ENCODE measurements around the gene CAPN11. TPM values are rescaled to one million over a fixed set of nuclear protein-coding genes. Genes with fewer than 3 reads are reported as not detected.

CAPN11 gene
- total and polyA plus RNA-seq, 8 donors: 0.15 to 0.19 (median 0.18) TPM; not detected in 5

DNA sequence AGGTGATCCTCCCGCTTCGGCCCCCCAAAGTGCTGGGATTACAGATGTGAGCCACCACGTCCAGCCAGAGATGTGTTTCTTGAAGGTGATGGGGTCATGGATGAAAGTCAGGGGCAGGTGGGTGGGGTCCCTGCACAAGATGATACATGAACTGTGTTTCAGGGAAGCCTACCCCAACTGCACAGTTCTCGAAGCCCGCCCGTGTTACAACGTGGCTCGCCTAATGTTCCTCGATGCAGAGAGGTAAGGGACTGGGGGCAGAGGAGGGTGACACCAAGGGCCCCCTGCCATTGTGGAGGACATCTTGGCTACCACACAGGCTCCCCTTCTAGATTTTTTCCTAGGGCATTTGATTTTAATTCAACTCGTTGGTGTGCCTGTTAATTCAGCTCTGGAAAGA is 11.9 kb upstream of the CAPN11 start:
- 88 to 91% (median 90%) methylated on average over 10 of the region's 10 CpGs for WGBS, 5 donors
- no peak for DNase-seq
- no peaks in the 10 kb centered on the region for H3K9me3 ChIP-seq
- TF ChIP-seq EP300 (IDR thresholded peaks at IDR 0.05) (no peak), POLR2AphosphoS5 (IDR thresholded peaks at IDR 0.05) (no peak), POLR2A (IDR thresholded peaks at IDR 0.05) (no peak)
- TF ChIP-seq, protein P1, sequence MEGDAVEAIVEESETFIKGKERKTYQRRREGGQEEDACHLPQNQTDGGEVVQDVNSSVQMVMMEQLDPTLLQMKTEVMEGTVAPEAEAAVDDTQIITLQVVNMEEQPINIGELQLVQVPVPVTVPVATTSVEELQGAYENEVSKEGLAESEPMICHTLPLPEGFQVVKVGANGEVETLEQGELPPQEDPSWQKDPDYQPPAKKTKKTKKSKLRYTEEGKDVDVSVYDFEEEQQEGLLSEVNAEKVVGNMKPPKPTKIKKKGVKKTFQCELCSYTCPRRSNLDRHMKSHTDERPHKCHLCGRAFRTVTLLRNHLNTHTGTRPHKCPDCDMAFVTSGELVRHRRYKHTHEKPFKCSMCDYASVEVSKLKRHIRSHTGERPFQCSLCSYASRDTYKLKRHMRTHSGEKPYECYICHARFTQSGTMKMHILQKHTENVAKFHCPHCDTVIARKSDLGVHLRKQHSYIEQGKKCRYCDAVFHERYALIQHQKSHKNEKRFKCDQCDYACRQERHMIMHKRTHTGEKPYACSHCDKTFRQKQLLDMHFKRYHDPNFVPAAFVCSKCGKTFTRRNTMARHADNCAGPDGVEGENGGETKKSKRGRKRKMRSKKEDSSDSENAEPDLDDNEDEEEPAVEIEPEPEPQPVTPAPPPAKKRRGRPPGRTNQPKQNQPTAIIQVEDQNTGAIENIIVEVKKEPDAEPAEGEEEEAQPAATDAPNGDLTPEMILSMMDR (IDR thresholded peaks at IDR 0.05): no peak
- no peaks in the 10 kb centered on the region for H3K27me3 ChIP-seq
- no peak overlapping the region for H3K4me3 ChIP-seq
- H3K4me1 ChIP-seq: peaks cover 0 to 6% (median 3%) of the 10 kb centered on the region in 4 donors
- H3K36me3 ChIP-seq: peaks cover 36 to 94% (median 89%) of the 10 kb centered on the region in 4 donors
- no peak overlapping the region for H3K27ac ChIP-seq
- intact Hi-C loops (cut with DNase I; ENCODE audit: low total_unique reads): no loop called here

DNA sequence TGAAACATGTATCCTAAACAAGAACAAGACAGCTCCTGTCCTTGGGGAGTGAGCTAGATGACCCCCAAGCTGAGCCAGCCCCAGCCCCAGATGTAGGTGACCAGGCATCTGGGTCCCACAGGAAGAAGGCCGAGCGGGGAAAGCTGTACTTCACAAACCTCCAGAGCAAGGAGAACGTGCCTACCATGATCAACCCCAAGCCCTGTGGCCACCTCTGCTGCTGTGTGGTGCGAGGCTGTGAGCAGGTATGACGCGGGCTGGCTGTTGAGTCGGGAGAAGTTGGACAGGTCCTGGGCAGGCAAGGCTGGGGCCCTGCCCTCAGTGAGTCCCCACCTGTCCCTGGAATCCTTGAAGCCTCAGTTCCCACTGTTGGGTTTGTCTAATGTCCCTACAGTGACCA is 11.4 kb upstream of the CAPN11 start:
- DNase-seq: no peak
- no peak for TF ChIP-seq POLR2A (IDR thresholded peaks at IDR 0.05)
- TF ChIP-seq, protein P1 (IDR thresholded peaks at IDR 0.05): no peak
- no peak for TF ChIP-seq POLR2AphosphoS5 (IDR thresholded peaks at IDR 0.05)
- TF ChIP-seq EP300 (IDR thresholded peaks at IDR 0.05): no peak
- intact Hi-C loops (cut with DNase I; ENCODE audit: low total_unique reads): no loop called here
- no peaks in the 10 kb centered on the region for H3K27me3 ChIP-seq
- peaks cover 0 to 11% (median 8%) of the 10 kb centered on the region in 4 donors for H3K4me1 ChIP-seq
- WGBS, 5 donors: 76 to 94% (median 93%) methylated on average over 7 of the region's 7 CpGs
- H3K36me3 ChIP-seq: peaks cover 35 to 88% (median 83%) of the 10 kb centered on the region in 4 donors
- no peak overlapping the region for H3K4me3 ChIP-seq
- no peaks in the 10 kb centered on the region for H3K9me3 ChIP-seq
- no peak overlapping the region for H3K27ac ChIP-seq

DNA sequence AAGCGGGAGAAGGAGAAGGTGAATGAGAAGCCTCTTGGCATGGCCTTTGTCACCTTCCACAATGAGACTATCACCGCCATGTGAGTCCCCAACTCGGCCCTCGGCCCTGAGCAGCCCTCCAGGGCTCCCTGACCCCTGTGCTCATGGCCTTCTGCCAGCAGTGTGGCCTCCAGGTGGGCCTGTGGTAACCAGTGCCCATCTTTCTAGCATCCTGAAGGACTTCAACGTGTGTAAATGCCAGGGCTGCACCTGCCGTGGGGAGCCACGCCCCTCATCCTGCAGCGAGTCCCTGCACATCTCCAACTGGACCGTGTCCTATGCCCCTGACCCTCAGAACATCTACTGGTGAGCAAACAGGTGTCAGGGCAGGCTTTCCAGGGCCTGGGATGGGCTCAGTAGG is 10.3 kb upstream of the CAPN11 start:
- Histone ChIP-seq H3K27ac (no peak overlapping the region), H3K27me3 (no peaks in the 10 kb centered on the region), H3K36me3 (peaks cover 35 to 88% (median 80%) of the 10 kb centered on the region in 4 donors), H3K9me3 (no peaks in the 10 kb centered on the region), H3K4me3 (no peak overlapping the region), H3K4me1 (peaks cover 0 to 18% (median 11%) of the 10 kb centered on the region in 4 donors)
- intact Hi-C loops (cut with DNase I; ENCODE audit: low total_unique reads): no loop called here
- 68 to 85% (median 82%) methylated on average over 8 to 9 of the region's 9 CpGs for whole genome bisulfite sequencing, 5 donors
- no peak for DNase-seq
- TF ChIP-seq, protein P1 (IDR thresholded peaks at IDR 0.05): no peak
- TF ChIP-seq POLR2A (IDR thresholded peaks at IDR 0.05) (no peak), POLR2AphosphoS5 (IDR thresholded peaks at IDR 0.05) (no peak), EP300 (IDR thresholded peaks at IDR 0.05) (no peak)

DNA sequence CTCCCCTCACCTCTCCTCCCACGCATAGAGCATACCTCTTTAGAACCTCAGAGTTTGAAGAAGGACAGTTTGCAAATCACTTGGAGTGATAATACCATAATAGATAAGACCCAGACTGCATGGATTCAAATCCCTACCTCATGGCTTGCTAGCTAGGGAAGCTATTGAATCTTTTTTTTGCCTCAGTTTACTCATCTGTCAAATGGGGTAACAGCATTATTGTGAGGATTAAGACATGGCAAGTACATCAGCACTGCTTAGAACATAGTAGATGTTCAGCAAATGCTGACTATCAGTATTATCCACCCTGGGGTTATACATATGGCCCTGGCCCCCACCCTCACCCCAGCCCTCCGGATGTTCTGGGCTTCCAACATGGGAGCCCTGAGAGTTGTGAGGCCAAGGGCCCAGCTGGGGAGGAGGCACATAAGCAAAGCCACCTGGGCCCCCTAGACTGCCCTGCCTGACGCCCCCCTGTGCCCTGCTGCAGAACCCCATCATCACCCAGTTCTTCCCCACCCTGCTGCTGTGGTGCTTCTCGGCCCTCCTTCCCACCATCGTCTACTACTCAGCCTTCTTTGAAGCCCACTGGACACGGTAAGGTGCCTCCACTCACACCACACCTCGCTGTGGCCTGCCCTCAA is 9.1 kb upstream of the CAPN11 start:
- Histone ChIP-seq H3K27ac (no peak overlapping the region), H3K4me3 (no peak overlapping the region), H3K4me1 (peaks cover 0 to 30% (median 15%) of the 10 kb centered on the region in 4 donors), H3K9me3 (no peaks in the 10 kb centered on the region), H3K27me3 (no peaks in the 10 kb centered on the region), H3K36me3 (peaks cover 34 to 84% (median 71%) of the 10 kb centered on the region in 4 donors)
- DNase-seq: no peak
- TF ChIP-seq, protein P1 (IDR thresholded peaks at IDR 0.05): no peak
- TF ChIP-seq POLR2A (IDR thresholded peaks at IDR 0.05): no peak
- no peak for TF ChIP-seq EP300 (IDR thresholded peaks at IDR 0.05)
- TF ChIP-seq POLR2AphosphoS5 (IDR thresholded peaks at IDR 0.05): no peak
- WGBS, 5 donors: 76 to 88% (median 84%) methylated on average over 7 of the region's 7 CpGs
- intact Hi-C loops (cut with DNase I; ENCODE audit: low total_unique reads): loop anchor here (5.0 kb wide), 1 partner anchor 52 kb away; no protein-coding TSS in a partner anchor

Data from stomach (tissue), 9 donors.